H9 (cell line): Measurements from ENCODE around the gene SLC6A2. TPM values are rescaled to one million over a fixed set of nuclear protein-coding genes. Genes with fewer than 3 reads are reported as not detected.

ENCODE experiments used
- DNase-seq: peaks from one replicate; pipeline ENCODE4 v3.0.0-alpha.2; 2017
- H2AFZ ChIP-seq: one replicate; pipeline ENCODE4 v1.6.1; 2013; ENCODE audit warnings: mild to moderate bottlenecking, low read length, control low read depth, moderate library complexity
- H2AK5ac ChIP-seq: 2 replicates; pipeline ENCODE4 v1.6.1; 2013; ENCODE audit warnings: low read length, control low read depth, mixed read lengths; ENCODE audit not compliant: insufficient read length
- H2BK120ac ChIP-seq: one replicate; pipeline ENCODE4 v1.6.1; 2013; ENCODE audit warnings: low read depth, mild to moderate bottlenecking, low read length, control low read depth, inconsistent platforms; ENCODE audit not compliant: poor library complexity, severe bottlenecking
- H2BK12ac ChIP-seq: 2 replicates; pipeline ENCODE4 v1.6.1; 2013; ENCODE audit warnings: low read length, control low read depth, mixed read lengths, low read depth; ENCODE audit not compliant: insufficient read length
- H2BK15ac ChIP-seq: 2 replicates; pipeline ENCODE4 v1.6.1; 2013; ENCODE audit warnings: low read depth, low read length, control low read depth
- H2BK20ac ChIP-seq: one replicate; pipeline ENCODE4 v1.6.1; 2013; ENCODE audit warnings: low read depth, mild to moderate bottlenecking, low read length, control low read depth, inconsistent platforms; ENCODE audit not compliant: poor library complexity, severe bottlenecking
- H2BK5ac ChIP-seq: 2 replicates; pipeline ENCODE4 v1.6.1; 2013; ENCODE audit warnings: low read length, control low read depth, mixed read lengths; ENCODE audit not compliant: insufficient read length
- H3K14ac ChIP-seq: 2 replicates; pipeline ENCODE4 v1.6.1; 2013; ENCODE audit warnings: low read length, control low read depth; ENCODE audit not compliant: insufficient read depth
- H3K18ac ChIP-seq: 2 replicates; pipeline ENCODE4 v1.6.1; 2013; ENCODE audit warnings: low read depth, mild to moderate bottlenecking, mixed read lengths, low read length, control low read depth; ENCODE audit not compliant: insufficient read length
- H3K23ac ChIP-seq: 2 replicates; pipeline ENCODE4 v1.6.1; 2013; ENCODE audit warnings: low read length, control low read depth, mixed read lengths, low read depth; ENCODE audit not compliant: insufficient read length
- H3K23me2 ChIP-seq: 2 replicates; pipeline ENCODE4 v1.6.1; 2013; ENCODE audit warnings: low read depth, mild to moderate bottlenecking, mixed read lengths, low read length, control low read depth; ENCODE audit not compliant: insufficient read length, poor library complexity, severe bottlenecking
- H3K27ac ChIP-seq: 2 replicates; pipeline ENCODE4 v1.5.1; 2013; ENCODE audit warnings: low read length, control low read depth, mixed read lengths, low read depth; ENCODE audit not compliant: insufficient read length
- H3K27me3 ChIP-seq: 2 replicates; pipeline ENCODE4 v1.6.1; 2013; ENCODE audit warnings: low read length, control low read depth, inconsistent platforms; ENCODE audit not compliant: insufficient read depth
- H3K4ac ChIP-seq: 2 replicates; pipeline ENCODE4 v1.6.1; 2013; ENCODE audit warnings: low read depth, mild to moderate bottlenecking, control low read depth, inconsistent platforms, low read length, moderate library complexity
- H3K4me1 ChIP-seq: 2 replicates; pipeline ENCODE4 v1.6.1; 2013; ENCODE audit warnings: low read length, control low read depth, inconsistent platforms; ENCODE audit not compliant: insufficient read depth
- H3K4me2 ChIP-seq: 2 replicates; pipeline ENCODE4 v1.6.1; 2013; ENCODE audit warnings: low read length, control low read depth, mixed read lengths; ENCODE audit not compliant: insufficient read length, insufficient read depth
- H3K56ac ChIP-seq: 2 replicates; pipeline ENCODE4 v1.6.1; 2013; ENCODE audit warnings: low read depth, mild to moderate bottlenecking, mixed read lengths, low read length, control low read depth; ENCODE audit not compliant: insufficient read length
- H3K79me1 ChIP-seq: 2 replicates; pipeline ENCODE4 v1.6.1; 2013; ENCODE audit warnings: low read depth, mild to moderate bottlenecking, moderate library complexity, low read length, control low read depth, inconsistent platforms; ENCODE audit not compliant: insufficient read depth, poor library complexity, severe bottlenecking
- H3K79me2 ChIP-seq: 2 replicates; pipeline ENCODE4 v1.6.1; 2013; ENCODE audit warnings: low read length, control low read depth, inconsistent platforms; ENCODE audit not compliant: insufficient read depth
- H3K9ac ChIP-seq: 2 replicates; pipeline ENCODE4 v1.6.1; 2013; ENCODE audit warnings: low read length, control low read depth, mixed read lengths; ENCODE audit not compliant: insufficient read length; ENCODE audit errors: extremely low read depth
- H3K9me3 ChIP-seq: one replicate; pipeline ENCODE4 v1.6.1; 2013; ENCODE audit warnings: low read depth, low read length, inconsistent platforms; ENCODE audit not compliant: control insufficient read depth
- H3T11ph ChIP-seq: one replicate; pipeline ENCODE4 v1.6.1; 2013; ENCODE audit warnings: mild to moderate bottlenecking, low read length, control low read depth, inconsistent platforms
- H4K20me1 ChIP-seq: one replicate; pipeline ENCODE4 v1.6.1; 2013; ENCODE audit not compliant: control insufficient read depth, insufficient read length, insufficient read depth
- H4K5ac ChIP-seq: 2 replicates; pipeline ENCODE4 v1.6.1; 2013; ENCODE audit warnings: low read depth, mild to moderate bottlenecking, mixed read lengths, low read length, control low read depth; ENCODE audit not compliant: insufficient read length
- H4K8ac ChIP-seq: replicated peaks from 2 replicates; pipeline ENCODE4 v1.6.1; 2013; ENCODE audit warnings: low read length, control low read depth, mixed read lengths, low read depth; ENCODE audit not compliant: insufficient read length
- H4K91ac ChIP-seq: 2 replicates; pipeline ENCODE4 v1.6.1; 2013; ENCODE audit warnings: low read depth, mild to moderate bottlenecking, moderate library complexity, mixed read lengths, low read length, control low read depth; ENCODE audit not compliant: insufficient read length
- H3K27ac Mint-ChIP-seq, 3 experiments: 2 replicates in 2 of 3; 3 replicates in 1 of 3; pipeline ENCODE4 v1.8.0; 2020 to 2021; ENCODE audit warnings: mixed read lengths in 3 of 3, mild to moderate bottlenecking in 1 of 3, moderate library complexity in 1 of 3
- H3K27me3 Mint-ChIP-seq: 2 replicates; pipeline ENCODE4 v1.8.0; 2021; ENCODE audit warnings: low read depth, mild to moderate bottlenecking, moderate library complexity, mixed read lengths
- H3K36me3 Mint-ChIP-seq, 3 experiments: 2 replicates in 2 of 3; 3 replicates in 1 of 3; pipeline ENCODE4 v1.8.0; 2020 to 2021; ENCODE audit warnings: low read depth in 3 of 3, mixed read lengths in 3 of 3; ENCODE audit not compliant: insufficient read depth in 1 of 3
- H3K4me1 Mint-ChIP-seq, 2 experiments: 2 replicates each; pipeline ENCODE4 v1.8.0; 2020; ENCODE audit warnings: mixed read lengths in 2 of 2
- H3K4me3 Mint-ChIP-seq, 2 experiments: 2 replicates in 1 of 2; 3 replicates in 1 of 2; pipeline ENCODE4 v1.8.0; 2020 to 2021; ENCODE audit warnings: mild to moderate bottlenecking in 2 of 2, mixed read lengths in 2 of 2, moderate library complexity in 1 of 2
- H3K9me3 Mint-ChIP-seq, 2 experiments: 2 replicates in 1 of 2; 3 replicates in 1 of 2; pipeline ENCODE4 v1.8.0; 2020; ENCODE audit warnings: mild to moderate bottlenecking in 2 of 2, mixed read lengths in 2 of 2, moderate library complexity in 1 of 2
- CTCF ChIP-seq: fragments of 200-600 bp; sonication (generic); conservative IDR thresholded peaks from 3 replicates; pipeline ENCODE4 v1.8.0; 2021; ENCODE audit warnings: antibody characterized with exemption, mild to moderate bottlenecking
- WGBS: extraction: QIAGEN DNeasy Blood & Tissue Kit; methylation state at CpG from one replicate; pipeline ENCODE4 v1.1.7; 2013; ENCODE audit warnings: missing lambda C conversion rate, low lambda C conversion rate, mixed read lengths; ENCODE audit not compliant: insufficient read length; ENCODE audit errors: extremely low coverage; 5-methylcytosine and 5-hydroxymethylcytosine counted together
- total RNA-seq: library from RNA; stranded (reverse); gene quantifications from 2 replicates; pipeline ENCODE4 v1.2.1, GENCODE V29; 2021

SLC6A2 gene
- total RNA-seq, 1 experiment from 2014 or later, result 0.24 TPM

- no CpG with 5 or more reads among the region's 3 CpGs for WGBS
- H2BK5ac ChIP-seq, result no peak overlapping the region
These were observed 45.2 kb downstream of the SLC6A2 start for GRCh38 chr16:55700961-55701360.

More at GRCh38 chr16:55700961-55701360, 45.2 kb downstream of the SLC6A2 start:
- Histone ChIP-seq H4K91ac (no peak overlapping the region), H2AFZ (no peak overlapping the region), H4K8ac (no peak overlapping the region), H3K27ac (no peak overlapping the region), H3K23me2 (no peaks in the 10 kb centered on the region), H3K9me3 (no peaks in the 10 kb centered on the region), H4K20me1 (no peaks in the 10 kb centered on the region), H3K4me2 (no peak overlapping the region), H3K27me3 (no peaks in the 10 kb centered on the region), H3T11ph (no peak overlapping the region), H2BK15ac (no peak overlapping the region), H3K79me2 (no peaks in the 10 kb centered on the region), H3K79me1 (no peaks in the 10 kb centered on the region), H2BK12ac (no peak overlapping the region), H3K4me1 (no peaks in the 10 kb centered on the region; the same call in 1 of the 2 replicates), H3K56ac (no peak overlapping the region), H2BK20ac (no peak overlapping the region), H3K14ac (no peak overlapping the region), H3K18ac (no peak overlapping the region), H3K23ac (no peak overlapping the region), H2AK5ac (no peak overlapping the region), H2BK120ac (no peak overlapping the region), H3K9ac (no peak overlapping the region), H4K5ac (no peak overlapping the region), H3K4ac (no peak overlapping the region)
- no peaks in the 10 kb centered on the region; a peak in 1 of 5 replicates for H3K9me3 Mint-ChIP-seq
- H3K36me3 Mint-ChIP-seq, result no peaks in the 10 kb centered on the region
- peaks cover 14 to 18% of the 10 kb centered on the region in 2 experiments for H3K4me1 Mint-ChIP-seq
- no peak for DNase-seq
- no peak overlapping the region for H3K4me3 Mint-ChIP-seq
- H3K27me3 Mint-ChIP-seq, result peaks cover 5% of the 10 kb centered on the region
- TF ChIP-seq CTCF, result no peak
- H3K27ac Mint-ChIP-seq, result no peak overlapping the region
